ENCODE measurements around the gene ZWILCH.

DNA sequence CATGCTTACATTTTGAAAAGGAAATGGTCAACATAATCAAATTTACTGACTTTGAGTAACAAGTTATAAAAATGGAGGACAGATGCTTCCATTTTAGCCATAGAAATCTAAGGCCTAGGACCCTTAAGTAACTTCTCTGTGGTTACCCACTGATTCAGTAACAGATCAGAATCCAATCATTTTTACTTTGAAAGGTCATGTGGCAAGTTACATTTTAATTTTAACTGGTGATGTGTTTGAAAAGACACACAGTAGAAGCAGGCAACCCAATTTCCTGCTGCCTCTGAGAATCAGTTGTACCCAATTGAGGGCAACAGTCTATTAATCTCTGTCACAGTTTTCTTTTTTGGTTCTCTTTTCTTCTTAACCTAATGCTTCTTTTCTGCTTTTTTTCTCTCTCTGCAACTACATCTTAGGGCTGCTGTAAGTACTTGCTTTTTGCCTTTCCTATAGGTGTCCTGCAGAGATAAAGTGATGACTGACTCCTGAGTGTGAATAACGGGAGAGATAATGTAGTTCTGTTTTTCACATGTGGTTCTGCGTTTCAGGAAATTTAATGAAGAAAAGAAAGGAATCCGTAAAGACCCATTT lies 3.3 kb downstream of the ZWILCH start:
- TF ChIP-seq FOXA2 (IDR thresholded peaks at IDR 0.05) = no peak
- TF ChIP-seq, protein P1, sequence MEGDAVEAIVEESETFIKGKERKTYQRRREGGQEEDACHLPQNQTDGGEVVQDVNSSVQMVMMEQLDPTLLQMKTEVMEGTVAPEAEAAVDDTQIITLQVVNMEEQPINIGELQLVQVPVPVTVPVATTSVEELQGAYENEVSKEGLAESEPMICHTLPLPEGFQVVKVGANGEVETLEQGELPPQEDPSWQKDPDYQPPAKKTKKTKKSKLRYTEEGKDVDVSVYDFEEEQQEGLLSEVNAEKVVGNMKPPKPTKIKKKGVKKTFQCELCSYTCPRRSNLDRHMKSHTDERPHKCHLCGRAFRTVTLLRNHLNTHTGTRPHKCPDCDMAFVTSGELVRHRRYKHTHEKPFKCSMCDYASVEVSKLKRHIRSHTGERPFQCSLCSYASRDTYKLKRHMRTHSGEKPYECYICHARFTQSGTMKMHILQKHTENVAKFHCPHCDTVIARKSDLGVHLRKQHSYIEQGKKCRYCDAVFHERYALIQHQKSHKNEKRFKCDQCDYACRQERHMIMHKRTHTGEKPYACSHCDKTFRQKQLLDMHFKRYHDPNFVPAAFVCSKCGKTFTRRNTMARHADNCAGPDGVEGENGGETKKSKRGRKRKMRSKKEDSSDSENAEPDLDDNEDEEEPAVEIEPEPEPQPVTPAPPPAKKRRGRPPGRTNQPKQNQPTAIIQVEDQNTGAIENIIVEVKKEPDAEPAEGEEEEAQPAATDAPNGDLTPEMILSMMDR (IDR thresholded peaks at IDR 0.05; ENCODE audit: low read depth, low read length, missing input control) = no peak
- TF ChIP-seq, protein P2, sequence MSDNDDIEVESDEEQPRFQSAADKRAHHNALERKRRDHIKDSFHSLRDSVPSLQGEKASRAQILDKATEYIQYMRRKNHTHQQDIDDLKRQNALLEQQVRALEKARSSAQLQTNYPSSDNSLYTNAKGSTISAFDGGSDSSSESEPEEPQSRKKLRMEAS (IDR thresholded peaks at IDR 0.05) = no peak
- TF ChIP-seq, protein P3, sequence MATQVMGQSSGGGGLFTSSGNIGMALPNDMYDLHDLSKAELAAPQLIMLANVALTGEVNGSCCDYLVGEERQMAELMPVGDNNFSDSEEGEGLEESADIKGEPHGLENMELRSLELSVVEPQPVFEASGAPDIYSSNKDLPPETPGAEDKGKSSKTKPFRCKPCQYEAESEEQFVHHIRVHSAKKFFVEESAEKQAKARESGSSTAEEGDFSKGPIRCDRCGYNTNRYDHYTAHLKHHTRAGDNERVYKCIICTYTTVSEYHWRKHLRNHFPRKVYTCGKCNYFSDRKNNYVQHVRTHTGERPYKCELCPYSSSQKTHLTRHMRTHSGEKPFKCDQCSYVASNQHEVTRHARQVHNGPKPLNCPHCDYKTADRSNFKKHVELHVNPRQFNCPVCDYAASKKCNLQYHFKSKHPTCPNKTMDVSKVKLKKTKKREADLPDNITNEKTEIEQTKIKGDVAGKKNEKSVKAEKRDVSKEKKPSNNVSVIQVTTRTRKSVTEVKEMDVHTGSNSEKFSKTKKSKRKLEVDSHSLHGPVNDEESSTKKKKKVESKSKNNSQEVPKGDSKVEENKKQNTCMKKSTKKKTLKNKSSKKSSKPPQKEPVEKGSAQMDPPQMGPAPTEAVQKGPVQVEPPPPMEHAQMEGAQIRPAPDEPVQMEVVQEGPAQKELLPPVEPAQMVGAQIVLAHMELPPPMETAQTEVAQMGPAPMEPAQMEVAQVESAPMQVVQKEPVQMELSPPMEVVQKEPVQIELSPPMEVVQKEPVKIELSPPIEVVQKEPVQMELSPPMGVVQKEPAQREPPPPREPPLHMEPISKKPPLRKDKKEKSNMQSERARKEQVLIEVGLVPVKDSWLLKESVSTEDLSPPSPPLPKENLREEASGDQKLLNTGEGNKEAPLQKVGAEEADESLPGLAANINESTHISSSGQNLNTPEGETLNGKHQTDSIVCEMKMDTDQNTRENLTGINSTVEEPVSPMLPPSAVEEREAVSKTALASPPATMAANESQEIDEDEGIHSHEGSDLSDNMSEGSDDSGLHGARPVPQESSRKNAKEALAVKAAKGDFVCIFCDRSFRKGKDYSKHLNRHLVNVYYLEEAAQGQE (IDR thresholded peaks at IDR 0.05) = no peak
- TF ChIP-seq NR2F2 (IDR thresholded peaks at IDR 0.05) = no peak
- no peak for TF ChIP-seq SP1 (IDR thresholded peaks at IDR 0.05)
